ENCODE results near the gene CCNY. TPM values are rescaled to one million over a fixed set of nuclear protein-coding genes. Genes with fewer than 3 reads are reported as not detected.

CCNY gene
- total RNA-seq, 3 donors from 2014 or later (not counting 1 experiment from before 2014, with no cell fraction given): 71.0 to 87.2 (median 74.3) TPM

GRCh38 chr10:35351021-35351420, 14.7 kb downstream of the CCNY start:
- no peak for TF ChIP-seq CTCF (IDR thresholded peaks at IDR 0.05)
- H3K9me3 Mint-ChIP-seq: no peaks in the 10 kb centered on the region
- DNase-seq (no peak), ATAC-seq (peak in 2 of 3 donors; percentile 52 to 58)
- H3K4me3 Mint-ChIP-seq: peak overlapping the region; percentile 33
- Histone ChIP-seq H3K9me3 (ENCODE audit: control insufficient read depth, insufficient read depth, low read length) (no peaks in the 10 kb centered on the region), H3K27me3 (ENCODE audit: control insufficient read depth, insufficient read depth, low read length) (no peaks in the 10 kb centered on the region), H3K4me1 (ENCODE audit: control insufficient read depth, insufficient read depth, low read length) (peaks cover 26% of the 10 kb centered on the region), H3K27ac (ENCODE audit: low read length) (no peak overlapping the region), H3K4me3 (ENCODE audit: low read length) (no peak overlapping the region), H3K36me3 (ENCODE audit: control insufficient read depth, insufficient read depth, low read length) (no peaks in the 10 kb centered on the region)
- peak overlapping the region; percentile 11 to 85 for H3K27ac Mint-ChIP-seq
- intact Hi-C loops (cut with micrococcal nuclease): loop anchor here (10.0 kb wide), 1 partner anchor 94 kb away; no protein-coding TSS in a partner anchor
- H3K36me3 Mint-ChIP-seq: no peaks in the 10 kb centered on the region
- peaks cover 79 to 93% of the 10 kb centered on the region in 2 donors for H3K4me1 Mint-ChIP-seq
- H3K27me3 Mint-ChIP-seq (ENCODE audit: low read depth in 2 of 2): no peaks in the 10 kb centered on the region
- whole genome bisulfite sequencing (ENCODE audit: insufficient coverage): 83% methylated on average over 2 of the region's 2 CpGs

GRCh38 chr10:35352097-35352496, 15.8 kb downstream of the CCNY start:
- H3K27me3 Mint-ChIP-seq (ENCODE audit: low read depth in 2 of 2): no peaks in the 10 kb centered on the region
- 94% methylated on average over 2 of the region's 2 CpGs for WGBS (ENCODE audit: insufficient coverage)
- no peak for TF ChIP-seq CTCF (IDR thresholded peaks at IDR 0.05)
- Histone ChIP-seq H3K4me1 (ENCODE audit: control insufficient read depth, insufficient read depth, low read length) (peaks cover 34% of the 10 kb centered on the region), H3K27me3 (ENCODE audit: control insufficient read depth, insufficient read depth, low read length) (no peaks in the 10 kb centered on the region), H3K27ac (ENCODE audit: low read length) (no peak overlapping the region), H3K9me3 (ENCODE audit: control insufficient read depth, insufficient read depth, low read length) (no peaks in the 10 kb centered on the region), H3K4me3 (ENCODE audit: low read length) (no peak overlapping the region), H3K36me3 (ENCODE audit: control insufficient read depth, insufficient read depth, low read length) (no peaks in the 10 kb centered on the region)
- DNase-seq (no peak), ATAC-seq (no peak)
- peak overlapping the region; percentile 67 to 85 for H3K27ac Mint-ChIP-seq
- no peaks in the 10 kb centered on the region for H3K36me3 Mint-ChIP-seq
- H3K4me3 Mint-ChIP-seq: peak overlapping the region; percentile 71
- no peaks in the 10 kb centered on the region for H3K9me3 Mint-ChIP-seq
- intact Hi-C loops (cut with micrococcal nuclease): loop anchor here (10.0 kb wide), 1 partner anchor 93 kb away; no protein-coding TSS in a partner anchor
- peaks cover 87 to 96% of the 10 kb centered on the region in 2 donors for H3K4me1 Mint-ChIP-seq

GRCh38 chr10:35352512-35352911, 16.2 kb downstream of the CCNY start:
- H3K27me3 Mint-ChIP-seq (ENCODE audit: low read depth in 2 of 2): no peaks in the 10 kb centered on the region
- no peaks in the 10 kb centered on the region for H3K9me3 Mint-ChIP-seq
- no peak overlapping the region for H3K4me3 ChIP-seq (ENCODE audit: low read length)

More at GRCh38 chr10:35352512-35352911, 16.2 kb downstream of the CCNY start:
- WGBS (ENCODE audit: insufficient coverage): 49% methylated on average over 7 of the region's 7 CpGs
- peak overlapping the region; percentile 67 to 85 for H3K27ac Mint-ChIP-seq
- Histone ChIP-seq H3K36me3 (ENCODE audit: control insufficient read depth, insufficient read depth, low read length) (no peaks in the 10 kb centered on the region), H3K27me3 (ENCODE audit: control insufficient read depth, insufficient read depth, low read length) (no peaks in the 10 kb centered on the region), H3K9me3 (ENCODE audit: control insufficient read depth, insufficient read depth, low read length) (no peaks in the 10 kb centered on the region), H3K4me1 (ENCODE audit: control insufficient read depth, insufficient read depth, low read length) (peaks cover 34% of the 10 kb centered on the region), H3K27ac (ENCODE audit: low read length) (no peak overlapping the region)
- intact Hi-C loops (cut with micrococcal nuclease): loop anchor here (10.0 kb wide), 1 partner anchor 92 kb away; no protein-coding TSS in a partner anchor
- no peaks in the 10 kb centered on the region for H3K36me3 Mint-ChIP-seq
- H3K4me3 Mint-ChIP-seq: peak overlapping the region; percentile 71
- ATAC-seq (peak; percentile 71 to 77 (median 71)), DNase-seq (peak in 1 of 2 donors; percentile 24)
- peaks cover 87 to 96% of the 10 kb centered on the region in 2 donors for H3K4me1 Mint-ChIP-seq
- TF ChIP-seq CTCF (IDR thresholded peaks at IDR 0.05): no peak
